ENCODE measurements around the gene RMDN2. TPM values are rescaled to one million over a fixed set of nuclear protein-coding genes. Genes with fewer than 3 reads are reported as not detected.

The RMDN2 gene
- total and polyA plus RNA-seq, 9 of the 15 experiments (the other 6 are each of a cell fraction or from before 2014, with no cell fraction given) = 1.5 to 4.3 (median 2.3) TPM

DNA sequence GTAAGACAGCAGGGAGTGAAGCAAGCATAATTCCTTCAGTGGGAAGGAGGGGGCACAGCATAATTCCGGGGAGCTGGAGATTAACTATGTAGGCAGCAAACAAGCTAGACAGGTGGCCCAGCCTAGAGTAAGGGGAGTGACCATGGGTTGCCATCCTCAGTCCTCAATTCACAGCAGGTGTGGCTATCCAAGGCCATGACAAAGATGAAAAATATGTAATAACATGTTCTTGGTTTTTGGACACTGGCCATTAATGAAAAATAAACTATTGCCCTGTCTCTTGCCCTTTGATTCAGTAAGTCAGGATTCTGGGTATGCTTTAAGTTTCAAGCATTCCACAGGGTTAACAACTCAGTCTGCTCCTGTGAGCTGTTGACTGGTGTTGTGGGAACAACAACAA is 85.9 kb downstream of the RMDN2 start:
- in situ Hi-C loops (cut with MboI) = no loop called here
- Histone ChIP-seq H3K79me2 (ENCODE audit: control insufficient read depth, insufficient read depth, low read length) (no peaks in the 10 kb centered on the region), H3K9me1 (ENCODE audit: control insufficient read depth, insufficient read depth, low read length) (no peaks in the 10 kb centered on the region), H3K27me3 (ENCODE audit: control insufficient read depth in 2 of 2, insufficient read depth in 2 of 2, low read length in 2 of 2) (no peaks in the 10 kb centered on the region; a peak in 1 of 5 replicates), H3K9me3 (replicated peaks; ENCODE audit: control insufficient read depth, insufficient read depth, low read depth, low read length) (no peaks in the 10 kb centered on the region), H3K4me2 (ENCODE audit: insufficient read depth, low read length) (no peak overlapping the region), H4K20me1 (replicated peaks; ENCODE audit: control insufficient read depth, insufficient read depth, low read length) (no peaks in the 10 kb centered on the region), H3K9ac (ENCODE audit: insufficient read depth in 1 of 2, low read depth in 2 of 2, low read length in 2 of 2) (no peak overlapping the region), H3K4me1 (replicated peaks in 1 of 2; ENCODE audit: control insufficient read depth in 2 of 2, insufficient read depth in 2 of 2, low read length in 2 of 2) (no peaks in the 10 kb centered on the region; a peak in 1 of 5 replicates), H3K27ac (ENCODE audit: extremely low read depth, low read depth, low read length) (no peak overlapping the region), H3K36me3 (ENCODE audit: control insufficient read depth, insufficient read depth, low read length) (no peaks in the 10 kb centered on the region), H3K4me3 (no peak overlapping the region), H2AFZ (ENCODE audit: low read depth, low read length) (no peak overlapping the region)
- ATAC-seq (no peak), FAIRE-seq (no peak), DNase-seq (ENCODE audit: extremely low read depth in 1 of 4, low spot score in 3 of 4) (no peak)
- BruUV-seq (replicated peaks) = no TSS peak
- CTCF ChIA-PET (ENCODE audit: low intra/inter-chr PET ratio) = no interaction called here
- no peak for TF ChIP-seq ZNF3 (CRISPR knock-in tag; IDR thresholded peaks at IDR 0.05)
- no peak for TF ChIP-seq EGR1 (conservative IDR thresholded peaks at IDR 0.05)
- TF ChIP-seq PPARD (CRISPR knock-in tag; IDR thresholded peaks at IDR 0.05) = no peak
- no peak for TF ChIP-seq CREBBP (IDR thresholded peaks at IDR 0.05; ENCODE audit: low read depth, low read length)
- TF ChIP-seq YY1 (IDR thresholded peaks at IDR 0.05; ENCODE audit: borderline replicate concordance in 1 of 3, control insufficient read depth in 1 of 3, extremely low read depth in 1 of 3, insufficient read depth in 3 of 3, insufficient read length in 1 of 3, insufficient replicate concordance in 2 of 3, low read depth in 1 of 3, low read length in 2 of 3) = no peak
- intact Hi-C loops (cut with micrococcal nuclease) = no loop called here
- POLR2A ChIA-PET = no interaction called here
- WGBS (ENCODE audit: insufficient coverage, low coverage, missing lambda C conversion rate) = 8% methylated on average over 1 of the region's 1 CpG

DNA sequence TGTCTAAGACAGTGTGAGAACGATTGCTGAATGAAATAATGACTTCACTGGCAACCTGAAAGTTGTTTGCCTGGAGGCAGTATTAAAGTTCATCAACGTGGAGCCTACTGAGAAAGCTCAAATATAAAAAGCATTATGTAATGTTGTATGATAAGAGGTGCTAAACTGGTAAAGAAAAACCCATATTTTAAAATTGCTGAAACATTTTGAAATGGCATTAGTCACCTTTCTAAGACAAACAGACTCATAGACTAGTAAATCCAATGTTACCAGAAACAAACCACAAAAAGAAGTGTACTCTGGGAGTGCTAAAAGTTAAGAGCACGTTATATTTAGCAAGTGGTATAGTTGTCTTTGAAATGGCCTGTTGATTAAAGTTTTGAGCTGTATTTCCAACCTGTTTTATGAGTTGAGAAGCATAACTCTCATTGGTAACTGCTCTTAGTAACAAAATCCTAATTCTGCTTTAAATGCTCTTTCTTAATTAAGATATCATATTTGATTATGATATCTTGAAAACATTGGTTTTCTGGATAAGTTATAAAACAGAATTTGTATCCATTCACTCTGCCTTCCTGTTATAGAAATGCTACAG is 88.2 kb downstream of the RMDN2 start:
- no peak overlapping the region for H3K9ac ChIP-seq (ENCODE audit: insufficient read depth in 1 of 2, low read depth in 2 of 2, low read length in 2 of 2)
- H3K27me3 ChIP-seq (ENCODE audit: control insufficient read depth in 2 of 2, insufficient read depth in 2 of 2, low read length in 2 of 2) = no peaks in the 10 kb centered on the region; a peak in 1 of 5 replicates
- H3K27ac ChIP-seq (ENCODE audit: extremely low read depth, low read depth, low read length) = no peak overlapping the region
- H3K9me3 ChIP-seq (replicated peaks; ENCODE audit: control insufficient read depth, insufficient read depth, low read depth, low read length) = no peaks in the 10 kb centered on the region
- FAIRE-seq (no peak), ATAC-seq (no peak), DNase-seq (ENCODE audit: extremely low read depth in 1 of 4, low spot score in 3 of 4) (no peak)
- no peaks in the 10 kb centered on the region; a peak in 1 of 5 replicates for H3K4me1 ChIP-seq (replicated peaks in 1 of 2; ENCODE audit: control insufficient read depth in 2 of 2, insufficient read depth in 2 of 2, low read length in 2 of 2)
- H3K79me2 ChIP-seq (ENCODE audit: control insufficient read depth, insufficient read depth, low read length) = no peaks in the 10 kb centered on the region
- H3K9me1 ChIP-seq (ENCODE audit: control insufficient read depth, insufficient read depth, low read length) = no peaks in the 10 kb centered on the region
- in situ Hi-C loops (cut with MboI) (no loop called here), intact Hi-C loops (cut with micrococcal nuclease) (no loop called here)
- BruUV-seq (replicated peaks) = no TSS peak
- no peak overlapping the region for H3K4me2 ChIP-seq (ENCODE audit: insufficient read depth, low read length)
- H3K36me3 ChIP-seq (ENCODE audit: control insufficient read depth, insufficient read depth, low read length) = no peaks in the 10 kb centered on the region
- no peaks in the 10 kb centered on the region for H4K20me1 ChIP-seq (replicated peaks; ENCODE audit: control insufficient read depth, insufficient read depth, low read length)
- H3K4me3 ChIP-seq = no peak overlapping the region
- WGBS (ENCODE audit: insufficient coverage, low coverage, missing lambda C conversion rate) = 2% methylated on average over 3 of the region's 3 CpGs
- H2AFZ ChIP-seq (ENCODE audit: low read depth, low read length) = no peak overlapping the region
- TF ChIP-seq KLF1 (tag; IDR thresholded peaks at IDR 0.05) (no peak), FOXK1 (CRISPR knock-in tag; IDR thresholded peaks at IDR 0.05; ENCODE audit: borderline replicate concordance) (no peak), KHSRP (IDR thresholded peaks at IDR 0.05) (no peak), SPI1 (IDR thresholded peaks at IDR 0.05; ENCODE audit: borderline replicate concordance, low read depth, low read length) (no peak), ZNF124 (CRISPR knock-in tag; IDR thresholded peaks at IDR 0.05) (no peak), PRPF4 (IDR thresholded peaks at IDR 0.05; ENCODE audit: insufficient read depth, low read depth, low read length, poor library complexity, severe bottlenecking) (no peak), TRIM24 (IDR thresholded peaks at IDR 0.05) (no peak)
- CTCF ChIA-PET (ENCODE audit: low intra/inter-chr PET ratio) = no interaction called here
- POLR2A ChIA-PET = interaction anchor here (0.6 kb wide), 1 partner anchor 30 kb away, joined by 3 read pairs; no protein-coding TSS in a partner anchor

Data from K562 (cell line).